HepG2 (cell line): ENCODE data around the gene SPDYE16. TPM values are rescaled to one million over a fixed set of nuclear protein-coding genes. Genes with fewer than 3 reads are reported as not detected.
A peak's percentile ranks its signal among the peaks of the same experiment; 100 is the strongest.

Source experiments
- ATF7-NPFF ChIP-seq: sonication (generic); formaldehyde crosslinking; IDR thresholded peaks from 2 replicates; pipeline ENCODE4 v1.8.1; 2023; ENCODE audit warnings: mild to moderate bottlenecking, low read depth, missing genetic modification reagents, moderate library complexity
- BCL6 ChIP-seq: IDR thresholded peaks from 2 replicates; pipeline ENCODE4 v1.6.1; 2016; ENCODE audit warnings: missing genetic modification reagents, missing compliant biosample characterization
- CHD2 ChIP-seq: IDR thresholded peaks from 2 replicates; pipeline ENCODE4 v1.6.1; 2011; ENCODE audit warnings: low read depth, low read length, improper control_type of control experiment
- FOXP1 ChIP-seq, 2 experiments: fragments of 450-650 bp in 1 of 2; IDR thresholded peaks; 2 replicates each; pipeline ENCODE4 v1.6.1; 2017 to 2018; ENCODE audit warnings: antibody characterized with exemption in 1 of 2
- KLF13 ChIP-seq: sonication (generic); formaldehyde crosslinking; IDR thresholded peaks from 2 replicates; pipeline ENCODE4 v1.4.0; 2020; ENCODE audit warnings: mild to moderate bottlenecking, missing genetic modification reagents
- NFIC ChIP-seq: IDR thresholded peaks from 2 replicates; pipeline ENCODE4 v1.6.1; 2012; ENCODE audit warnings: mild to moderate bottlenecking, low read length, inconsistent platforms
- POLR2A ChIP-seq, 2 experiments: IDR thresholded peaks; 2 replicates each; pipeline ENCODE4 v1.6.1; 2011; ENCODE audit warnings: low read depth in 2 of 2, low read length in 2 of 2, mild to moderate bottlenecking in 1 of 2, moderate library complexity in 1 of 2; ENCODE audit not compliant: insufficient read depth in 1 of 2
- PPARG ChIP-seq: conservative IDR thresholded peaks from 2 replicates; pipeline ENCODE4 v1.6.1; 2016; ENCODE audit warnings: missing biosample characterization, missing genetic modification reagents
- RFXAP ChIP-seq: sonication (generic); formaldehyde crosslinking; IDR thresholded peaks from 2 replicates; pipeline ENCODE4 v1.4.0; 2020; ENCODE audit warnings: missing genetic modification reagents, borderline replicate concordance
- ZBTB26 ChIP-seq: IDR thresholded peaks from 2 replicates; pipeline ENCODE4 v1.6.1; 2016; ENCODE audit warnings: missing compliant biosample characterization, missing genetic modification reagents, borderline replicate concordance
- ZNF121 ChIP-seq: sonication (generic); formaldehyde crosslinking; IDR thresholded peaks from 2 replicates; pipeline ENCODE4 v1.5.0; 2020; ENCODE audit warnings: mild to moderate bottlenecking, missing genetic modification reagents
- ZNF235 ChIP-seq: sonication (generic); formaldehyde crosslinking; IDR thresholded peaks from 2 replicates; pipeline ENCODE4 v1.8.1; 2023; ENCODE audit warnings: mild to moderate bottlenecking, missing genetic modification reagents, borderline replicate concordance
- ZNF329 ChIP-seq: sonication (generic); formaldehyde crosslinking; IDR thresholded peaks from 2 replicates; pipeline ENCODE4 v1.9.0; 2021; ENCODE audit warnings: low read depth, mild to moderate bottlenecking, missing genetic modification reagents
- ZNF501 ChIP-seq: sonication (generic); formaldehyde crosslinking; IDR thresholded peaks from 2 replicates; pipeline ENCODE4 v1.5.1; 2020; ENCODE audit warnings: mild to moderate bottlenecking, moderate library complexity, missing genetic modification reagents
- ZNF564 ChIP-seq: sonication (generic); formaldehyde crosslinking; IDR thresholded peaks from 2 replicates; pipeline ENCODE4 v1.8.1; 2023; ENCODE audit warnings: mild to moderate bottlenecking, missing genetic modification reagents
- ZNF607 ChIP-seq: sonication (generic); formaldehyde crosslinking; IDR thresholded peaks from 2 replicates; pipeline ENCODE4 v1.5.1; 2020; ENCODE audit warnings: missing genetic modification reagents, mild to moderate bottlenecking, borderline replicate concordance
- polyA plus RNA-seq, 8 experiments: library from polyadenylated mRNA; depleted of rRNA in 3 of 8; stranded (reverse) in 7 of 8; unstranded in 1 of 8; fragments of >200 nt; fragmentation: Illumina TruSeq in 4 of 8; extraction: Trizol in 4 of 8; gene quantifications; 2 replicates each; pipeline versions ENCODE4 v1.2.1 to v1.2.3, GENCODE V29; 2011 to 2016; ENCODE audit warnings: low read depth in 4 of 8, missing spikeins in 1 of 8, mixed read lengths in 1 of 8; ENCODE audit not compliant: insufficient read depth in 1 of 8
- total RNA-seq, 5 experiments: library from RNA; depleted of rRNA; stranded (reverse); fragments of >200 nt; fragmentation: Illumina TruSeq; extraction: Trizol; gene quantifications; 2 replicates each; pipeline ENCODE4 v1.2.3, GENCODE V29; 2016; ENCODE audit warnings: low read depth in 1 of 5
- TF ChIP-seq, protein P1 (sequence below): conservative IDR thresholded peaks from 2 replicates; pipeline ENCODE4 v1.6.1; 2018; ENCODE audit warnings: missing genetic modification reagents
- TF ChIP-seq, protein P2 (sequence below): sonication (generic); formaldehyde crosslinking; IDR thresholded peaks from 2 replicates; pipeline ENCODE4 v1.5.0; 2020; ENCODE audit warnings: mild to moderate bottlenecking, low read depth, missing genetic modification reagents, borderline replicate concordance
- TF ChIP-seq, protein P3 (sequence below): sonication (generic); formaldehyde crosslinking; IDR thresholded peaks from 2 replicates; pipeline ENCODE4 v1.9.0; 2022; ENCODE audit warnings: missing genetic modification reagents, mild to moderate bottlenecking, borderline replicate concordance
- TF ChIP-seq, protein P4 (sequence below): sonication (generic); formaldehyde crosslinking; IDR thresholded peaks from 2 replicates; pipeline ENCODE4 v1.5.0; 2020; ENCODE audit warnings: missing genetic modification reagents, mild to moderate bottlenecking, borderline replicate concordance
- TF ChIP-seq, protein P5 (sequence below): sonication (generic); formaldehyde crosslinking; IDR thresholded peaks from 2 replicates; pipeline ENCODE4 v1.5.0; 2020; ENCODE audit warnings: missing genetic modification reagents, mild to moderate bottlenecking, borderline replicate concordance

Gene SPDYE16
- total and polyA plus RNA-seq, 2 of the 13 experiments (the other 11 are each of a cell fraction or from before 2014, with no cell fraction given), result 0.11 TPM; not detected in 1

DNA sequence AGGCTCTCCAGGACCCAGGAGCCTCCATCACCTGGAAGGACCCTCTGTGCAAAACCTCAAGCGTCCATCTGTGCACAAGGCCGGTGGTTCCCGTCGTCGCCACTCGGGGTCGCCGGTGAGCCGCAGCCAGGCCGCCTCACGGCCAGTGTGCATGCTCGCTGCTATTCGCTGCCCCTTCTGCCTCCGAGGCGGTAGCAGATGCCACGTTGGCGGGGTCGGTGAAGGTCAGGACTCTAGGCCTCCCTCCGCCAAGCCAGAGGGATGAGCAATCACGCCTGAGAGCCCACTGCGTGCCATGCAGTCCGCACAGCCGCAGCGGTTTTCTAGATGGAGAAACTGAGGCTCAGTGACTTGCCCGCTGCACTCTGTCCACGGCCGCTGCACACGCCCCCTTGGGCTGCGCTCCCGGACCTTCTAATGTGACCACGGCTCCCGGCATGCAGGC is 27.1 kb downstream of the SPDYE16 start (continued):
- no peak for TF ChIP-seq ZNF121
- TF ChIP-seq, protein P1, sequence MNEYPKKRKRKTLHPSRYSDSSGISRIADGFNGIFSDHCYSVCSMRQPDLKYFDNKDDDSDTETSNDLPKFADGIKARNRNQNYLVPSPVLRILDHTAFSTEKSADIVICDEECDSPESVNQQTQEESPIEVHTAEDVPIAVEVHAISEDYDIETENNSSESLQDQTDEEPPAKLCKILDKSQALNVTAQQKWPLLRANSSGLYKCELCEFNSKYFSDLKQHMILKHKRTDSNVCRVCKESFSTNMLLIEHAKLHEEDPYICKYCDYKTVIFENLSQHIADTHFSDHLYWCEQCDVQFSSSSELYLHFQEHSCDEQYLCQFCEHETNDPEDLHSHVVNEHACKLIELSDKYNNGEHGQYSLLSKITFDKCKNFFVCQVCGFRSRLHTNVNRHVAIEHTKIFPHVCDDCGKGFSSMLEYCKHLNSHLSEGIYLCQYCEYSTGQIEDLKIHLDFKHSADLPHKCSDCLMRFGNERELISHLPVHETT (CRISPR knock-in tag), result 0 out of 2 replicates have a peak, but pooled peaks have one; percentile 49
- TF ChIP-seq RFXAP (CRISPR knock-in tag), result no peak; the same call in 1 of the 2 replicates
- no peak for TF ChIP-seq BCL6 (CRISPR knock-in tag)
- TF ChIP-seq, protein P2, sequence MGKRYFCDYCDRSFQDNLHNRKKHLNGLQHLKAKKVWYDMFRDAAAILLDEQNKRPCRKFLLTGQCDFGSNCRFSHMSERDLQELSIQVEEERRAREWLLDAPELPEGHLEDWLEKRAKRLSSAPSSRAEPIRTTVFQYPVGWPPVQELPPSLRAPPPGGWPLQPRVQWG (CRISPR knock-in tag), result no peak
- TF ChIP-seq ATF7-NPFF, result no peak
- TF ChIP-seq CHD2, result no peak
- no peak for TF ChIP-seq ZNF564 (CRISPR knock-in tag)
- peak; percentile 72; the same call in 1 of the 2 replicates for TF ChIP-seq ZNF329 (CRISPR knock-in tag)
- peak; percentile 61; the same call in 1 of the 2 replicates for TF ChIP-seq ZNF501 (CRISPR knock-in tag)
- TF ChIP-seq, protein P3, sequence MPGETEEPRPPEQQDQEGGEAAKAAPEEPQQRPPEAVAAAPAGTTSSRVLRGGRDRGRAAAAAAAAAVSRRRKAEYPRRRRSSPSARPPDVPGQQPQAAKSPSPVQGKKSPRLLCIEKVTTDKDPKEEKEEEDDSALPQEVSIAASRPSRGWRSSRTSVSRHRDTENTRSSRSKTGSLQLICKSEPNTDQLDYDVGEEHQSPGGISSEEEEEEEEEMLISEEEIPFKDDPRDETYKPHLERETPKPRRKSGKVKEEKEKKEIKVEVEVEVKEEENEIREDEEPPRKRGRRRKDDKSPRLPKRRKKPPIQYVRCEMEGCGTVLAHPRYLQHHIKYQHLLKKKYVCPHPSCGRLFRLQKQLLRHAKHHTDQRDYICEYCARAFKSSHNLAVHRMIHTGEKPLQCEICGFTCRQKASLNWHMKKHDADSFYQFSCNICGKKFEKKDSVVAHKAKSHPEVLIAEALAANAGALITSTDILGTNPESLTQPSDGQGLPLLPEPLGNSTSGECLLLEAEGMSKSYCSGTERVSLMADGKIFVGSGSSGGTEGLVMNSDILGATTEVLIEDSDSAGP (CRISPR knock-in tag), result peak; percentile 74
- TF ChIP-seq POLR2A (IDR thresholded peaks at IDR 0.05; ENCODE audit: insufficient read depth in 1 of 2, low read depth in 2 of 2, low read length in 2 of 2), result peak in 1 of 2 experiments; percentile 38; a peak in 1 of 4 replicates
- TF ChIP-seq, protein P4, sequence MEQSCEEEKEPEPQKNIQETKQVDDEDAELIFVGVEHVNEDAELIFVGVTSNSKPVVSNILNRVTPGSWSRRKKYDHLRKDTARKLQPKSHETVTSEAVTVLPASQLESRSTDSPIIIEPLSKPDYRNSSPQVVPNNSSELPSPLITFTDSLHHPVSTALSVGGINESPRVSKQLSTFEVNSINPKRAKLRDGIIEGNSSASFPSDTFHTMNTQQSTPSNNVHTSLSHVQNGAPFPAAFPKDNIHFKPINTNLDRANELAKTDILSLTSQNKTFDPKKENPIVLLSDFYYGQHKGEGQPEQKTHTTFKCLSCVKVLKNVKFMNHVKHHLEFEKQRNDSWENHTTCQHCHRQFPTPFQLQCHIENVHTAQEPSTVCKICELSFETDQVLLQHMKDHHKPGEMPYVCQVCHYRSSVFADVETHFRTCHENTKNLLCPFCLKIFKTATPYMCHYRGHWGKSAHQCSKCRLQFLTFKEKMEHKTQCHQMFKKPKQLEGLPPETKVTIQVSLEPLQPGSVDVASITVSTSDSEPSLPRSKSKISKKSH (CRISPR knock-in tag), result peak; percentile 94
- no peak for TF ChIP-seq ZBTB26 (CRISPR knock-in tag)
- no peak; the same call in 1 of the 2 replicates for TF ChIP-seq ZNF235 (CRISPR knock-in tag)
- no peak for TF ChIP-seq NFIC
- TF ChIP-seq PPARG (CRISPR knock-in tag), result 0 out of 2 replicates have a peak, but pooled peaks have one; percentile 23
- peak; percentile 89; the same call in 1 of the 2 replicates for TF ChIP-seq KLF13 (CRISPR knock-in tag)
- TF ChIP-seq, protein P5, sequence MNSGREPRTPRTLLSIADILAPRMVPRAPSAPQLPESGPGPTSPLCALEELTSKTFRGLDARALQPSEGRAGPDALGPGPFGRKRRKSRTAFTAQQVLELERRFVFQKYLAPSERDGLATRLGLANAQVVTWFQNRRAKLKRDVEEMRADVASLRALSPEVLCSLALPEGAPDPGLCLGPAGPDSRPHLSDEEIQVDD (CRISPR knock-in tag), result 0 out of 2 replicates have a peak, but pooled peaks have one; percentile 70
- peak; percentile 18; the same call in 1 of the 2 replicates for TF ChIP-seq ZNF607 (CRISPR knock-in tag)
- no peak for TF ChIP-seq FOXP1 (IDR thresholded peaks at IDR 0.05)
- no peak for TF ChIP-seq FOXP1 (CRISPR knock-in tag; IDR thresholded peaks at IDR 0.05)
